HG02840 (cell line): Measurements from ENCODE around the gene NHERF2.

Experiments
- ATAC-seq: cut with Tn5 transposase; IDR thresholded peaks from one replicate; pipeline ENCODE4 v1.9.1; 2021; ENCODE audit warnings: mild to moderate bottlenecking, moderate library complexity, moderate number of reproducible peaks; ENCODE audit not compliant: unreplicated experiment, low FRiP score

The NHERF2 gene

DNA sequence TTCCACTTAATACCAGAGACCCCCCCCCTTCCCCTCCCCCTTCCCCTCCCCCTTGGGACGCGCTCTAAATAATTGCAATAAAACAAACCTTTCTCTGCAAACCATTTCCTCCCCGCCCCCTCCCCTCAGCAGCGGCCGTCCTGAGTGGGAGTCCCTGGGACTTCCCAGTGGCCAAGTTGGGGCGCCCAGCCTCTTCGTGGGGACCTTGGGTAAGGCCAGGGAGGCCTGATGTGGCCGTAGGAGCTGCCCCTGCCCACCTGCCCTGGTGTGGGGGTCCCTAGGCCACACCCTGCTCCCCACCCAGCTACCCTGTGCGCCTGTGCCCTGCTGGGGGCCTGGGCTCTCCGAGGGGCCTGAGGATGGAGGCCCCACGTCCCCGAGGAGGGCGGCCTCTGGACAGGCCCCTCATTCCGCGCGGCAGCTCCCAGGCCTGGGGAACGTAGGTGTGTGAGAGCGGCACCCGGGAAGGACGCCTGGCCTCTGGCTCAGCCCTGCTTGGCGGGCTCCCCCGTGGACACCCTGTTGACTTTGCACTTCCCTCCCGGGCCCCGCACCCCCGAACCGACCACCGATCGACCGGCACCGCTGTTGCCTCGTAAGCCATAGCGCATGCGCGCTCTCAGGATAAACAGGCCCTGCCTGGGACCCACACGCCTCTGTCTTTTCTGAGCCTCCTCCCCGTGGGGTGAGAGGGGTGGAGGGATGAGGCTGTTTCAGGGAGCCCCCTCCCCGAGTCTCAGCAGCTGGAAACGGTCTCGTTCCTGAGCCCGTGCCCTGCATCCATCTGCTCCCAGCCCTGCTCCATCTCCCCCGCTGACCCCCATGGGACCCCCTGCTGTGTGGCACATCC lies 11.9 kb downstream of the NHERF2 start:
- no peak for ATAC-seq

GRCh38 chr16:2039274-2040031 lies 12.8 kb downstream of the NHERF2 start:
- no peak for ATAC-seq

GRCh38 chr16:2040041-2040786 lies 13.5 kb downstream of the NHERF2 start:
- no peak for ATAC-seq

DNA sequence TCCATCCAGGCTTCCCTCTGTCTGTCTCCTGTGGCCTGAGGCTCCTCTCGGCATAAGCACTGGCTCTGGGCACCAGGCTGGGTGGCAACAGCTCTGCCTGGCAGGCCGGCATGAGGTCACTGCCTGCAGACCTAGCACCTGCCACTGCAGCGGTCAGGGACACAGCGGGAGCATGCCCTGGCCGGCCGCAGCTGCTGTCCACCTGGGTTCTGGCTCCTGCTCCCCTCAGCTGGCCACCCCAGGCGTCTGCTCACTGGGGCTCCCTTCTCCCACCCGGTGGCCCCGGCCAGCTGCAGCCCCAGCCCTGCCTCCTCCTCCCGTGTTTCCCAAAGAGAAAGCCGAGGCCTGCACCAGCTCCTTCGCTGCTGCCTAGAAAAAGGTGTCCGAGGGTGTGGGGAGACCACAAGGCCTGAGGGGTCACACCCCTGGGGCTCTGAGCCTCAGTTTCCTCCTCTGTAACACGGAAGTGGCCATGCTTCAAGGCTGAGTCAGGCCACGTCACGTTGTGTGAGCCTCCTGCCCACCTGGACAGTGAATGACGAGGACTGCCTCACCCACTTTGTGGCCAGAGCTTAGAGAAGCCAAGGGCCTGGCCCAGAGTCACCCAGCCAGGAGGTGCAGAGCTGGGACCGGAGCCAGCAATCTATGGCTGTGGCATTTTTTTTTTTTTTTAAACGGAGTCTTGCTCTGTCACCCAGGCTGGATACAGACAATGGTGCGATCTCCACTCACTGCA lies 14.3 kb downstream of the NHERF2 start:
- no peak for ATAC-seq

DNA sequence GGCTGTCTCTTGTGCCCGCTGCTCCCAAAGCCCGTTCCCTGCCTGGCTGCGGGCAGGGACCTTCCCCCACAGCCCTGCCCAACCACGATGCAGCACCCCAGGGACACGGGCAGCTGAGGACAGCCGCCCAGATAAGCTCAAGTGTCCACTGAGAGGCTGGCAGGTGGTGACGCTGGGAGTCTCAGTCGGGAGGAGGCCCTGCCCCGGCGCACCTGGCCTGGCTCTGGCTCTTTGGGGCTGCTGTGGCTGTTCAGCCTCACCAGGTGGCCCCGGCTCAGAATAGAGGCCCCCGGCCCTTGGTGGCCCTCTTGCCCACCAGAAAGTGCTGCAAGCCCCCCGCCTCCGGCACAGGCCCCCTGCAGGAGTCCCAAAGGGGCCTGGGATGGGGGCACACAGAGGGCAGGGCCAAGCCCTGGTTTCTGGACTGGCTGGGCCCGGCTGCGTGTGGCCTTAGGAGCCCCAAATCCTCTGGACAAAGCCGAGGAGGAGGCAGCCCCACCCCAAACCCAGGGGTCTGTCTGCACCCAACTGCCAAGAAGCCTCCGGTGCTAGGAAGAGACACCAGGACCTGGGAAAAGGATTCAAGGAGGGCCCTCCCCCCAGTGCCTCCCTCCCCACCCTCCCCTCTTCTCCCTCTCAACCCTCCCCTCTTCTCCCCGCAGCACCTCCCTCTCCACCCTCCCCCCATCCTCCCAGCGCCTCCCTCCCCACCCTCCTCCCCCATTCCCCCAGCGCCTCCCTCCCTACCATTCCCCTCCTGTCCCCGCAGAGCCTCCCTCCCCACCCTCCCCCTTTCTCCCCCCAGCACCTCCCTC lies 15.7 kb downstream of the NHERF2 start:
- ATAC-seq = no peak

DNA sequence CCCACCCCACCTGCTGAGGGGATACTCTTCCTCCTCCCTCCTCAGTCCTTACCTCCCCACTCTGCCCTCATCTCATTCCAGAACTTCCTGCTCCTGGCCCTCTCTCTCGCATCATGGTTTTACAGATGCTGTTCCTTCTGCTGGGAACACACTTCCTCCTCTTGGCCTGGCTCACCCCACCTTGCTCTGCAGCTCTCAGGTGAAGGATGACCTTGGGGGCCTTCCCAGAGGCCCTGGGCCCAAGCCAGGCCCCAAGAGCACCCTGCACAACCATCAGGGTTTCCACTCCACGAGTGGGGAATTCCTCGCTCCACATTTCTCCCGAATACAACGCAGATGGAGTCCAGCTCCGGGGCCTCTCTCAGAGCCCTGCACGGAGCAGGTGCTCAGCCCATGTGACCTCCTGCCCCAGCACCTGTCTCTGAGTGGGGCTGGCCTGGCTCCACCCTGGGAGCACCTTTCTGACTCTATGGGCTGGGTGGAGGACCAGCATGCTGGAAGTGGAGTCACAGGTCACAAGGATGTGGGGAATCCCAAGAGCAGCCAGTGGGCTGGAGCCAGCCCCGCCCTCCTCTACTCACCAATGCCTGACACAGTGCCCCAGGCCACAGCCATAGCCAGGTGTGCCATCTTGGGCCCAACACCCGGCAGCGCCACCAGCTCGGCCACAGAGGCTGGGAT lies 16.4 kb downstream of the NHERF2 start:
- ATAC-seq = no peak

GRCh38 chr16:2043667-2044451 lies 17.2 kb downstream of the NHERF2 start:
- no peak for ATAC-seq

DNA sequence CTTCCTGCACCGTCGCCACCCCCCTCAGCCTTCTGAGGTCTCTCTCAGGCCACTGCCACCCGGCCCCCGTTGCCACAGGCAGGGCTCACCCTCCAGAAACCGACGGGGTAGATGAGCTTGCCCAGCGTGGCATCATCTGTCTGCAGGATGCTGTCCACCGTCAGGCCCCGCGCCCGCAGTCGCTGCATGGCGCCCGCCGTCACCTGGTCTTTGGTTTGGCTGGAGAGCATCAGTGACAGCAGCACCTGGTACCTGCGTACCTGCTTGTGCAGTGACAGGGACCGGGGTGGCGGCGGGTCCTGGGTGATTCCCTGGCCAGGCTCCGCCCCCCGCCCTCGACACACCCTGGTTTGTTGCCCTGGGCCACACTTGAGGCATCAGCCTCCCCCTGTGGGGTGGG lies 17.8 kb downstream of the NHERF2 start:
- ATAC-seq = no peak

DNA sequence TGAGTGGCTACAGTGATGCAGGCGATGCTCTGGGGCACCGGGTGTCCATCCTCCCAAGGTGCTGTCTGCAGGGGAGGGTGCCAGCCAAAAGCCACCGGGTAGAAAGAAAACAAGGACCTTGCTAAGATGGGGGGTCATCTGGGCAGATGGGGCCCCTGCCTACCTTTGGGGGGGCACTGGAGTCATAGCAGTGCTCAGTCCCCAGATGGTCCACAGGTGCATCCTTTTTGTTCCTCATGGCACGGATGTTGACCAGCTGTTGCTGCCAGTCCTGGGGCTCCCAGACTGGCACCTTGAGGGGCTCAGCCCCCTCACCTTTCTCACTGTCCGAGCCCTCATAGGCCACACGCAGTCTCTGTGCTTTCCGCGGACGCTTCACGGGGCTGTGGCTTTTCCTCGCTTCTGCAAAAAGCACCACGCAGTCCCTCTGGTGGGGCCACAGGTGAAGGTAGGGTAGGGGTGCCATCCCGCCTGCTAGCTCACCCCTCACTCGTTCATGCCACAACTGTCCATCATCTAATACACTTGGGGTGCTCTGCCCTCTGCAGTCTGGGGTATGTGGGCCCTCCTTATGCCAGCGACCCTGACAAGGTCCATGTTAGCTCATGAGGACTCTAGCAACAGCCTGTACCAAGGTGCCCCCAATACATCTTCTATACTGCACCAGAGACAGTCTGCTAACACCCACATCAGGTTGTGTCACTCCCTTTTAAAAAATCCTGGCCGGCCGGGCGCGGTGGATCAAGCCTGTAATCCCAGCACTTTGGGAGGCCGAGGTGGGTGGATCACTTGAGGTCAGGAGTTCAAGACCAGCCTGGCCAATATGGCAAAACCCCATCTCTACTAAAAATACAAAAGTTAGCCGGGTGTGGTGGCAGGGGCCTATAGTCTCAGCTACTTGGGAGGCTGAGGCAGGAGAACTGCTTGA lies 19.5 kb downstream of the NHERF2 start:
- ATAC-seq = no peak

DNA sequence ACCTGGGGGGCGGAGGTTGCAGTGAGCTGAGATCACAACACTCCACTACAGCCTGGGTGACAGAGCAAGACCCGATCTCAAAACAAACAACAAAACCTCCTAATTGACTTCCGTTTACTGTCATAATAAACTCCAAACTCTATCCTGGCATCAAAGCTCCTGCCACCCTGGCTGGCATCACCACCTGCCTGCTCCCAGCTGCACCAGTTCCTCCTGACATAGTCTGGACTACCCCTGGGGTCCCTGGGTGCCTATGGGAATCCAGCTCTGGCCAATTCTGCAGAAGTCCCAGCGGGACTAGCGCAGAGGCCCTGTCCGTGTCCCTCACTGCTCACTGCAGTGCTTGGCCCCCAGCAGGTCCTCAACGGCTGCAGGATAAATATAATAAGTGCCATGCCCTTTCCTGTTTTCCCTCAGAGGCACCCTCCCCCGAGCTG lies 20.2 kb downstream of the NHERF2 start:
- peak; percentile 2 for ATAC-seq

- ATAC-seq = peak; percentile 88
Measured at GRCh38 chr16:2047330-2048115, 20.8 kb downstream of the NHERF2 start, which contains the start of the genes NTHL1 and TSC2. Gene NTHL1 (minus strand): TSS chr16:2047834. CDS start chr16:2047823, 11 bp downstream. Gene TSC2 (plus strand): TSS chr16:2047985. CDS start chr16:2048616, 631 bp downstream.

DNA sequence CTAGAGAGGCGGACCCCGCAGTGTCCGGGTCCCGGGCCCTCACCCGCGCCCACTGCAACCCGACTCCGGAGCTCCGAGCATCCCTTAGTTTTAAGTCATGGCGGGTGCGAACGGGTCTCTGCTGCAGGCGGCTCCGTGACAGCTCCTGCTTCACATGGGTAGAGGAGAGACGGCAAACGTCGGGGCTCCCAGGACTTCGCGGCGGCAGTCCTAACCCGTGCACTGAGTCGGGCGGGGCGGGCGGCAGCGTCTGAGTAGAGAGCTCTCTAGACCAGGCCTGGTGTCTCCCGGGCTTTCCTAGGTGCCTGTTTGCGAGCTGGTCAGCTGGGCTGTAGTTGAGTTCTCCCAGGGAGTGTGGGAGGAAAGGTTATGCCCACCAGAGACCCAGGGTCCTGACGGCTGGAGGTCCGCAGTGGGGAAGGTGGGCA lies 21.4 kb downstream of the NHERF2 start:
- no peak for ATAC-seq

DNA sequence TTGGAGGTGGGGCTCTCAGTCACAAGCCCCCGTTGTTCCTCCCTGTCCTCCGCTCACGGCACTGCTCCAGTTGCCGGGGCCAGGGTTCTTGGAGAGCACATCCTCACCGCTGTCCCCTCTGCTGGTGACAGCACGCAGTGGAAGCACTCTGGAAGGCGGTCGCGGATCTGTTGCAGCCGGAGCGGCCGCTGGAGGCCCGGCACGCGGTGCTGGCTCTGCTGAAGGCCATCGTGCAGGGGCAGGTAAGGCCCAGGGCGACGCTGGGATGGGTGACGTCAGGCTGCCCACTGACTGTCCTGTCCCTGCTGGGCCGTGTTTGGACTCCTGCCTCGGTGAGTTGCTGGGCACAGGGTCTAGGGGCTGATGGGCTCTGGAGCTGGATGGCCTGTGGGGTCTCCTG lies 26.5 kb downstream of the NHERF2 start:
- ATAC-seq = no peak

GRCh38 chr16:2053897-2054296 lies 27.2 kb downstream of the NHERF2 start:
- ATAC-seq = no peak

DNA sequence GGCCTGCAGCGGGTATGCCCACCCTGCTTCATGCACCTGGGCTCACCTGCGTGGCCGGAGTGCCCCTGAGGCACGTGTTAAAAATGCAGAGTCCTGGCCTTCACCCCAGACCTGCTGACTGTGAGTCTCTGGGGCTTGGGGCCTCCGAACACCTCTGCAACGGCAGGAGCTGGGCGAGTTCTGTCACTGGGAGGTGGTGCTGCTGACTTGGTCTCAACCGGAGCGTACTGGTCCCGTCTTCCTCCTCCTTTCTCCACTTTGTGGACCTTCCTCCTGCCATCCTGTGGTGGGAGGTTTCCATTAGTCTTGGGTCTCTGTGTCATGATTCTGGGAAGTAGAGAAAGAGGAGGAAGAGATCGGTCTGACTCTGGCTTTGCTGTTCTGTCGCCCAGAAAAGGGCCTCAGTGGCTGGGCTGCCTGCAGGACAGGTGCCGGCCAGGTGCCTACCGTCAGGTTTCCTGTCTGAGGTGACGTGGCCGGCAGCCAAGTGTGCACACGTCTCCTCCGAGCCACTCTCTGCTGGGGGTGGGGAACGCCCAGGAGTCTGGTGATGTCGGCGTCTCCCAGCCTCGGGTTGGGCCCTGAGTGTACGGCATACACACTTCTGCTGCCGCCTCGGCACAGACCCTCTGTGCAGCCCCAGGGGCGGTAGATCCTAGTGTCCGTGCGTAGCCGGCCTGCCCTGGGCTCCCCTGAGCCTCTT lies 28.0 kb downstream of the NHERF2 start:
- ATAC-seq = no peak
